Activated CD8-positive, alpha-beta memory T cell treated with anti-CD3 and anti-CD28 coated beads for 4 hours (primary cell): Measurements from ENCODE around the gene ZNF672.

Experiments used
- DNase-seq, 2 donors: peaks; one replicate each; pipeline ENCODE4 v3.0.0-alpha.2; 2020; ENCODE audit warnings: low read depth in 2 of 2

Gene ZNF672

DNA sequence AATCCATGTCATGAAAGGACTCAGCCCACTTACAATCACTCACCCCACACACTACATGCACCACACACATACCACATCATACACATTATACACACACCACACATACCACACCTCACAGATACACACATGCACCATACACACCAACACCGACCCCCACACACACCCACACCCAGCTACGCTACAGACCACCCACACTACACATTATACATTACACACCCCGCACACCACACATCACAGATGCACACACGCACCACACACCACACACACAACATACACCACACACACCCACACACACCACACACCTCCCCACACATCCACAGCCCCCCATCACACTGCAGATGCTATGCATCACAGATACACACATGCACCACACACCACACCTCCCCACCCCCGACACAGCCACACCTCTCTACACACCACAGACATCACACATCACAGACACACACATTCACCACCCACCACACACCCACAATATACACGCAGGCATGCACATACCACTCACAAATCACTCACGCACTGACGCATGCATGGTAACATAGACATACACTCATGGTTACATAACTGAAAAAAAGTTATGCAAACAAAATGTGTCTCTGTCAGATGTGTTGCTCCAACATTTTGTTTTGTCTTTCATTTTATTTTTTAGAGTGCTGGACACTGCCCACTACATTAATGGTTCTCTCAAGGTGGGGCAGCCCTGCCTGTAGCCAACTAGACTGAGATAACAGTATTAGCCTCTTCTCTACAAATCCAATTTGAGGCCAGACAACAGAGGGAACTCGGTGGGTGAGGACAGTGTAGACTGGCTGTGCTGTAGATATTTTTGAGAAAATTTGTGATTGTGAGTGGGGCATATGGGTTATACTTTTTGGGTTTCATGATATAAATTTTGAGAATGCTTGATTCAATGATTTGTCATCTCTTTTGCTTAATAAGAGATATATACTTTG lies 52.8 kb downstream of the ZNF672 start:
- DNase-seq, result no peak

DNA sequence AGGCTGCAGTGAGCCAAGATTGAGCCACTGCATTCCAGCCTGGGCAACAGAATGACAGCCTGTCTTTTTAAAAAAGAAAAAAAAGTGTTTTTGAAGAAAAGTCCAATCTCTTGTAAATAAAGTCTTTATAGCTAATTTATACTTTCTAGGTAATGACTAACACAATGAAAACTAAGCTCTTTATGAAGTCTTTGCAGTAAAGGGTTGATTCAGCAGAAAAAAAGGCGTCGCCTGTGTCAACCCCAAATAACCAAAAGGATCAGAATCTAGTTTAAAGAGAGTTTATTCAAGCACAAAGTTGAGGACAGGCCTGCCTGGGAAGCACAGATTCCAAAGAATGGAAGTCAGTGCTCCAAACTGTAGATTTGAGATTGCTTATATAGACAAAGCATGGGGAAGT lies 53.7 kb downstream of the ZNF672 start:
- DNase-seq, result no peak

- no peak for DNase-seq
Observed at GRCh38 chr1:248892590-248892989, 54.6 kb downstream of the ZNF672 start.

GRCh38 chr1:248894837-248895236 lies 56.8 kb downstream of the ZNF672 start:
- DNase-seq, result no peak

- no peak for DNase-seq
Observed at GRCh38 chr1:248897412-248898337, 59.7 kb downstream of the ZNF672 start.
